Measurements from ENCODE around the gene KIF1B.

The KIF1B gene

GRCh38 chr1:10280439-10281350 lies 70.3 kb downstream of the KIF1B start:
- ATAC-seq (ENCODE audit: insufficient read depth, low read depth) = no peak
- no peak overlapping the region for H3K4me2 ChIP-seq (ENCODE audit: insufficient read depth, low read length)
- TF ChIP-seq CTCF (IDR thresholded peaks at IDR 0.05; ENCODE audit: borderline replicate concordance, extremely low read depth, low read length, poor library complexity, severe bottlenecking) = no peak
- no peak for TF ChIP-seq EZH2 (IDR thresholded peaks at IDR 0.05; ENCODE audit: borderline replicate concordance, low read depth, low read length, severe bottlenecking)
- no peak overlapping the region for H3K9ac ChIP-seq (ENCODE audit: low read depth, low read length)
- no peaks in the 10 kb centered on the region for H3K27me3 ChIP-seq (ENCODE audit: insufficient read depth, low read length, poor library complexity)
- H3K4me3 ChIP-seq (ENCODE audit: low read depth in 1 of 2, low read length in 2 of 2) = no peak overlapping the region
- H3K27ac ChIP-seq (ENCODE audit: low read length) = no peak overlapping the region
- no peak for DNase-seq
- H2AFZ ChIP-seq (ENCODE audit: low read depth, low read length) = no peak overlapping the region
- H3K79me2 ChIP-seq (ENCODE audit: insufficient read depth, low read length) = no peaks in the 10 kb centered on the region
- no peaks in the 10 kb centered on the region for H3K4me1 ChIP-seq (ENCODE audit: insufficient read depth, low read length)
- no peaks in the 10 kb centered on the region for H3K9me3 ChIP-seq (ENCODE audit: insufficient read depth, low read length, severe bottlenecking)
- peaks cover 9% of the 10 kb centered on the region; the same call in 1 of the 2 replicates for H3K36me3 ChIP-seq (ENCODE audit: insufficient read depth, low read length)
- H4K20me1 ChIP-seq (ENCODE audit: insufficient read depth, low read length) = no peaks in the 10 kb centered on the region

- Histone ChIP-seq H3K9ac (ENCODE audit: low read depth, low read length) (no peak overlapping the region), H3K9me3 (ENCODE audit: insufficient read depth, low read length, severe bottlenecking) (no peaks in the 10 kb centered on the region), H3K79me2 (ENCODE audit: insufficient read depth, low read length) (no peaks in the 10 kb centered on the region), H3K27me3 (ENCODE audit: insufficient read depth, low read length, poor library complexity) (no peaks in the 10 kb centered on the region), H3K36me3 (ENCODE audit: insufficient read depth, low read length) (peaks cover 9% of the 10 kb centered on the region; the same call in 1 of the 2 replicates), H4K20me1 (ENCODE audit: insufficient read depth, low read length) (no peaks in the 10 kb centered on the region), H3K27ac (ENCODE audit: low read length) (no peak overlapping the region), H3K4me3 (ENCODE audit: low read depth in 1 of 2, low read length in 2 of 2) (no peak overlapping the region), H2AFZ (ENCODE audit: low read depth, low read length) (no peak overlapping the region), H3K4me2 (ENCODE audit: insufficient read depth, low read length) (no peak overlapping the region), H3K4me1 (ENCODE audit: insufficient read depth, low read length) (no peaks in the 10 kb centered on the region)
- no peak for TF ChIP-seq CTCF (IDR thresholded peaks at IDR 0.05; ENCODE audit: borderline replicate concordance, extremely low read depth, low read length, poor library complexity, severe bottlenecking)
- no peak for TF ChIP-seq EZH2 (IDR thresholded peaks at IDR 0.05; ENCODE audit: borderline replicate concordance, low read depth, low read length, severe bottlenecking)
- DNase-seq (no peak), ATAC-seq (ENCODE audit: insufficient read depth, low read depth) (no peak)
These were observed 73.1 kb downstream of the KIF1B start for GRCh38 chr1:10283318-10283984.

- no peaks in the 10 kb centered on the region for H3K4me1 ChIP-seq (ENCODE audit: insufficient read depth, low read length)
- TF ChIP-seq EZH2 (IDR thresholded peaks at IDR 0.05; ENCODE audit: borderline replicate concordance, low read depth, low read length, severe bottlenecking) (no peak), CTCF (IDR thresholded peaks at IDR 0.05; ENCODE audit: borderline replicate concordance, extremely low read depth, low read length, poor library complexity, severe bottlenecking) (no peak)
- H3K4me3 ChIP-seq (ENCODE audit: low read depth in 1 of 2, low read length in 2 of 2) = no peak overlapping the region
- no peaks in the 10 kb centered on the region for H4K20me1 ChIP-seq (ENCODE audit: insufficient read depth, low read length)
- ATAC-seq (ENCODE audit: insufficient read depth, low read depth) (no peak), DNase-seq (no peak)
- H3K9me3 ChIP-seq (ENCODE audit: insufficient read depth, low read length, severe bottlenecking) = no peaks in the 10 kb centered on the region
- no peak overlapping the region for H3K9ac ChIP-seq (ENCODE audit: low read depth, low read length)
- no peak overlapping the region for H3K4me2 ChIP-seq (ENCODE audit: insufficient read depth, low read length)
- H3K27ac ChIP-seq (ENCODE audit: low read length) = no peak overlapping the region
- no peaks in the 10 kb centered on the region for H3K79me2 ChIP-seq (ENCODE audit: insufficient read depth, low read length)
- peaks cover 9% of the 10 kb centered on the region; the same call in 1 of the 2 replicates for H3K36me3 ChIP-seq (ENCODE audit: insufficient read depth, low read length)
- H3K27me3 ChIP-seq (ENCODE audit: insufficient read depth, low read length, poor library complexity) = no peaks in the 10 kb centered on the region
- no peak overlapping the region for H2AFZ ChIP-seq (ENCODE audit: low read depth, low read length)
These were observed 75.9 kb downstream of the KIF1B start for GRCh38 chr1:10286244-10286643.
